H1 (cell line): ENCODE data around the gene TAS2R30. TPM values are rescaled to one million over a fixed set of nuclear protein-coding genes. Genes with fewer than 3 reads are reported as not detected.
"Not testable (repeated sequence)": the region's sequence is repeated elsewhere in the genome, so short reads cannot be mapped to it uniquely, and the experiment has no call there.

Experiments
- CTCF ChIA-PET: fragments of 300-600 bp; sonication (Branson Sonifier 250); formaldehyde crosslinking; loops from one replicate; lab custom pipeline; 2021; ENCODE audit not compliant: partially characterized antibody; lab: Charles Lee
- POLR2A ChIA-PET: fragments of 300-600 bp; sonication (Branson Sonifier 250); formaldehyde crosslinking; loops from one replicate; lab custom pipeline; 2021; ENCODE audit warnings: inconsistent platforms; ENCODE audit not compliant: partially characterized antibody; lab: Charles Lee
- DNase-seq, 2 experiments: peaks; one replicate each; pipeline versions ENCODE4 v3.0.0 to v3.0.0-alpha.2; 2010 to 2022; ENCODE audit warnings: low spot score in 2 of 2, low read depth in 1 of 2, mixed read lengths in 1 of 2
- FAIRE-seq: peaks from 2 replicates; lab custom pipeline; 2011; peaks lifted over from hg19 to GRCh38; lab: Jason Lieb, UNC
- H2AFZ ChIP-seq: 2 replicates; pipeline ENCODE4 v1.8.1; 2012; ENCODE audit warnings: low read length, inconsistent platforms
- H2AK5ac ChIP-seq: 2 replicates; pipeline ENCODE4 v1.6.1; 2013; ENCODE audit warnings: low read depth, low read length
- H2BK120ac ChIP-seq: replicated peaks from 2 replicates; pipeline ENCODE3; 2013; ENCODE audit warnings: low read depth, low read length, inconsistent platforms
- H2BK12ac ChIP-seq: 2 replicates; pipeline ENCODE4 v1.6.1; 2013; ENCODE audit warnings: low read depth, low read length
- H2BK15ac ChIP-seq: 2 replicates; pipeline ENCODE4 v1.6.1; 2013; ENCODE audit warnings: low read length
- H2BK20ac ChIP-seq: 2 replicates; pipeline ENCODE4 v1.6.1; 2013; ENCODE audit warnings: low read length
- H2BK5ac ChIP-seq: 2 replicates; pipeline ENCODE4 v1.6.1; 2013; ENCODE audit warnings: low read depth, low read length
- H3K14ac ChIP-seq: 2 replicates; pipeline ENCODE4 v1.6.1; 2013; ENCODE audit warnings: inconsistent platforms; ENCODE audit not compliant: insufficient read length
- H3K18ac ChIP-seq: 2 replicates; pipeline ENCODE4 v1.6.1; 2013; ENCODE audit warnings: low read length; ENCODE audit errors: extremely low read depth
- H3K23ac ChIP-seq: 2 replicates; pipeline ENCODE4 v1.6.1; 2013; ENCODE audit warnings: inconsistent platforms; ENCODE audit not compliant: insufficient read length
- H3K23me2 ChIP-seq: 2 replicates; pipeline ENCODE4 v1.6.1; 2013; ENCODE audit warnings: low read depth, low read length
- H3K27ac ChIP-seq: 2 replicates; pipeline ENCODE4 v1.6.1; 2011; ENCODE audit warnings: low read depth, low read length, inconsistent platforms
- H3K27me3 ChIP-seq, 4 experiments: replicated peaks in 1 of 4; 1 replicate in 1 of 4; 2 replicates in 3 of 4; pipeline versions ENCODE4 v1.6.1 to v1.8.1; 2011 to 2013; ENCODE audit warnings: low read length in 3 of 4, mild to moderate bottlenecking in 3 of 4, inconsistent platforms in 2 of 4, mixed read lengths in 2 of 4, moderate library complexity in 1 of 4; ENCODE audit not compliant: control insufficient read depth in 3 of 4, insufficient read depth in 3 of 4; ENCODE audit errors: extremely low read depth in 1 of 4
- H3K36me3 ChIP-seq, 4 experiments: 2 replicates each; pipeline versions ENCODE4 v1.6.1 to v1.8.1; 2011 to 2013; ENCODE audit warnings: mild to moderate bottlenecking in 4 of 4, low read length in 3 of 4, moderate library complexity in 2 of 4, control low read depth in 1 of 4, inconsistent platforms in 1 of 4; ENCODE audit not compliant: insufficient read depth in 4 of 4, control insufficient read depth in 2 of 4
- H3K4ac ChIP-seq: replicated peaks from 2 replicates; pipeline ENCODE3; 2013; ENCODE audit warnings: low read length, low read depth, mixed read lengths, inconsistent platforms; ENCODE audit not compliant: insufficient read length
- H3K4me1 ChIP-seq, 4 experiments: replicated peaks in 1 of 4; 1 replicate in 1 of 4; 2 replicates in 3 of 4; pipeline versions ENCODE4 v1.6.1 to v1.8.1; 2011 to 2013; ENCODE audit warnings: low read length in 3 of 4, inconsistent platforms in 2 of 4, mixed read lengths in 1 of 4; ENCODE audit not compliant: insufficient read depth in 4 of 4, control insufficient read depth in 3 of 4
- H3K4me2 ChIP-seq, 2 experiments: 2 replicates each; pipeline versions ENCODE4 v1.6.1 to v1.8.1; 2011 to 2013; ENCODE audit warnings: low read depth in 2 of 2, low read length in 2 of 2, control low read depth in 1 of 2, inconsistent platforms in 1 of 2, mild to moderate bottlenecking in 1 of 2; ENCODE audit not compliant: insufficient read depth in 1 of 2
- H3K4me3 ChIP-seq, 4 experiments: fragments of 200-600, 300-600 bp in 1 of 4; sonication (generic), shearing (Covaris generic), sonication (Bioruptor Twin) in 1 of 4; 2 replicates each; pipeline versions ENCODE4 v1.5.1 to v1.8.1; 2011 to 2016; ENCODE audit warnings: low read length in 4 of 4, low read depth in 3 of 4, control low read depth in 2 of 4, inconsistent platforms in 2 of 4, mild to moderate bottlenecking in 2 of 4, mixed read lengths in 1 of 4, moderate library complexity in 1 of 4; ENCODE audit not compliant: insufficient read depth in 2 of 4; ENCODE audit errors: extremely low read depth in 1 of 4
- H3K56ac ChIP-seq: replicated peaks from 2 replicates; pipeline ENCODE3; 2013; ENCODE audit warnings: low read depth, mild to moderate bottlenecking, mixed read lengths, low read length, inconsistent platforms; ENCODE audit not compliant: insufficient read length
- H3K79me1 ChIP-seq: 2 replicates; pipeline ENCODE4 v1.6.1; 2013; ENCODE audit warnings: low read depth, low read length, control low read depth
- H3K79me2 ChIP-seq, 2 experiments: 2 replicates each; pipeline versions ENCODE4 v1.6.1 to v1.8.1; 2012 to 2013; ENCODE audit warnings: low read length in 2 of 2, mild to moderate bottlenecking in 2 of 2, inconsistent platforms in 1 of 2; ENCODE audit not compliant: insufficient read depth in 2 of 2, control insufficient read depth in 1 of 2
- H3K9ac ChIP-seq, 4 experiments: replicated peaks in 1 of 4; 1 replicate in 1 of 4; 2 replicates in 3 of 4; pipeline versions ENCODE4 v1.6.1 to v1.8.1; 2011 to 2013; ENCODE audit warnings: low read depth in 3 of 4, low read length in 3 of 4, control low read depth in 2 of 4, mild to moderate bottlenecking in 2 of 4, moderate library complexity in 2 of 4, inconsistent platforms in 1 of 4; ENCODE audit errors: extremely low read depth in 1 of 4
- H3K9me3 ChIP-seq, 2 experiments: 2 replicates each; pipeline versions ENCODE4 v1.6.1 to v1.8.1; 2012 to 2013; ENCODE audit warnings: mild to moderate bottlenecking in 2 of 2, moderate library complexity in 2 of 2, control low read depth in 1 of 2, inconsistent platforms in 1 of 2, low read depth in 1 of 2, low read length in 1 of 2, mixed read lengths in 1 of 2; ENCODE audit not compliant: insufficient read depth in 2 of 2
- H4K20me1 ChIP-seq, 2 experiments: replicated peaks in 1 of 2; 2 replicates each; pipeline versions ENCODE3 to v1.8.1; 2011 to 2013; ENCODE audit warnings: inconsistent platforms in 2 of 2, low read length in 2 of 2, mild to moderate bottlenecking in 1 of 2; ENCODE audit not compliant: insufficient read depth in 2 of 2, control insufficient read depth in 1 of 2
- H4K5ac ChIP-seq: 2 replicates; pipeline ENCODE4 v1.6.1; 2013; ENCODE audit warnings: low read length, low read depth, mixed read lengths, inconsistent platforms; ENCODE audit not compliant: insufficient read length
- H4K8ac ChIP-seq: 2 replicates; pipeline ENCODE4 v1.8.0; 2013; ENCODE audit warnings: mild to moderate bottlenecking, moderate library complexity, low read length, inconsistent platforms; ENCODE audit not compliant: insufficient read depth; ENCODE audit errors: extremely low read depth
- H4K91ac ChIP-seq: replicated peaks from 2 replicates; pipeline ENCODE3; 2013; ENCODE audit warnings: low read length, mixed read lengths, inconsistent platforms; ENCODE audit not compliant: insufficient read length
- WGBS, 2 experiments: shearing (Covaris generic) in 1 of 2; methylation state at CpG; one replicate each; pipeline versions ENCODE4 v1.1.6 to v1.1.7; 2013 to 2015; ENCODE audit warnings: low lambda C conversion rate in 2 of 2, mixed read lengths in 2 of 2, inconsistent platforms in 1 of 2, low coverage in 1 of 2, missing lambda C conversion rate in 1 of 2; ENCODE audit not compliant: insufficient replicate concordance in 2 of 2, insufficient coverage in 1 of 2, insufficient read length in 1 of 2; ENCODE audit errors: extremely low coverage in 1 of 2, missing lambda C conversion rate in 1 of 2; 5-methylcytosine and 5-hydroxymethylcytosine counted together
- polyA plus RNA-seq, 7 experiments: library from polyadenylated mRNA; depleted of rRNA in 3 of 7; stranded (reverse) in 5 of 7; unstranded in 2 of 7; fragments of >200 nt in 5 of 7; fragments of 200-250 nt in 2 of 7; gene quantifications; 1 replicate in 5 of 7; 2 replicates in 1 of 7; 4 replicates in 1 of 7; pipeline versions ENCODE4 v1.2.1 to v1.2.3, GENCODE V29; 2011 to 2013; ENCODE audit warnings: missing spikeins in 2 of 7, mixed read lengths in 2 of 7
- total RNA-seq: library from RNA; stranded (reverse); fragmentation: NEBNext Ultra II Directional; extraction: Animal tissue kit (Norgen Biotek cat#: 25700); gene quantifications from 2 replicates; pipeline ENCODE4 v1.2.1, GENCODE V29; 2021

Gene TAS2R30
- total and polyA plus RNA-seq, 2 of the 8 experiments (the other 6 are each of a cell fraction or from before 2014, with no cell fraction given) = 0.33 to 1.0 TPM

DNA sequence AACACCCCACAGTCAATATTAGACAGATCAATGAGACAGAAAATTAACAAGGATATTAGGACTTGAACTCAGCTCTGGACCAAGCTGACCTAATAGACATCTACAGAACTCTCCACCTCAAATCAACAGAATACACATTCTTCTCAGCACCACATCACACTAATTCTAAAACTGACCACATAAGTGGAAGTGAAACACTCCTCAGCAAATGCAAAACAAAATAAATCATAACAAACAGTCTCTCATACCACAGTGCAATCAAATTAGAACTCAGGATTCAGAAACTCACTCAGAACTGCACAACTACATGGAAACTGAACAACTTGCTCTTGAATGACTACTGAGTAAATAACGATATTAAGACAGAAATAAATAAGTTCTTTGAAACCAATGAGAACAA, 23.2 kb downstream of the TAS2R30 start:
- 95% methylated on average over 1 of the region's 1 CpG; no CpG with 5 or more reads in 1 of the 2 experiments for WGBS, 2 experiments
- H2AFZ ChIP-seq, H3K4ac ChIP-seq, H2BK12ac ChIP-seq, H3K79me1 ChIP-seq, H3K9me3 ChIP-seq, DNase-seq, H4K5ac ChIP-seq, H2BK120ac ChIP-seq, H2BK20ac ChIP-seq, H4K91ac ChIP-seq, H3K4me2 ChIP-seq, H2BK15ac ChIP-seq, POLR2A ChIA-PET, H4K20me1 ChIP-seq, H3K18ac ChIP-seq, H3K23me2 ChIP-seq, FAIRE-seq, H2AK5ac ChIP-seq, H3K23ac ChIP-seq, H3K4me1 ChIP-seq, H3K9ac ChIP-seq, H3K36me3 ChIP-seq, H3K27ac ChIP-seq, H3K14ac ChIP-seq, H4K8ac ChIP-seq, H3K27me3 ChIP-seq, H3K4me3 ChIP-seq, H2BK5ac ChIP-seq, CTCF ChIA-PET, H3K56ac ChIP-seq: not testable (repeated sequence)
- peaks cover 6 to 86% of the 10 kb centered on the region in 2 experiments; a peak in 3 of 4 replicates for H3K79me2 ChIP-seq
